ENCODE measurements around the gene CACNA1D. TPM values are rescaled to one million over a fixed set of nuclear protein-coding genes. Genes with fewer than 3 reads are reported as not detected.

The CACNA1D gene
- total RNA-seq, 1 donor from 2014 or later: 2.8 TPM

DNA sequence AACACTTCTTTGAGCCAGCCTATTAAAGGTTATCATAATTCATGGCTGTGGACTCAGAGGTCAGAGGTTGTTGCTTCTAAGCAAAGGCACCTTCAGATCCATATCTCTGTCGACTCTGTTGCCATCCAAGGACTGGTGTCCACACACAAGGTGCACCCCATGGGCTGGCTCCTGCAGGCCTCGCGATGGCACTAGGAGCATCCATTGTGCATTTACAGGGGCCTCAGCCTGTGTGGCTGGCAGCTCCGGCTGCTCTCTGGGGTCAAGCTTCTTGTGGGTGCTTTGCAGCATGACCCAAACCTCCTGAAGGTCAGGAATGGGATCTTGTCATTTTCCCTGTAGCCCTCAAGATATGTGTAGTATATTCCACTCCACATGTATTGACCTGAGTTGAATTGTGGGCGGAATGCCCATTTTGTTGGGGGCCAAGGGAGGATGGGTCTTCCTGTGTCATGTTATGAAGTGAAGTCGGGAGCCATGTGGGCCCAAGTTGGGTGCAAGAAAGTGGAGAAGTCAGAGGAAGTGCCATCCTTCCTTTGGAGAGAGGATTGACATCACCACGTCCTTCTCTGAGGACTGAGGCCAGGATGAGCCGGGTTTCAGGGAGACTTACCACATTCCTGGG lies 308.0 kb downstream of the CACNA1D start:
- TF ChIP-seq, protein P1, sequence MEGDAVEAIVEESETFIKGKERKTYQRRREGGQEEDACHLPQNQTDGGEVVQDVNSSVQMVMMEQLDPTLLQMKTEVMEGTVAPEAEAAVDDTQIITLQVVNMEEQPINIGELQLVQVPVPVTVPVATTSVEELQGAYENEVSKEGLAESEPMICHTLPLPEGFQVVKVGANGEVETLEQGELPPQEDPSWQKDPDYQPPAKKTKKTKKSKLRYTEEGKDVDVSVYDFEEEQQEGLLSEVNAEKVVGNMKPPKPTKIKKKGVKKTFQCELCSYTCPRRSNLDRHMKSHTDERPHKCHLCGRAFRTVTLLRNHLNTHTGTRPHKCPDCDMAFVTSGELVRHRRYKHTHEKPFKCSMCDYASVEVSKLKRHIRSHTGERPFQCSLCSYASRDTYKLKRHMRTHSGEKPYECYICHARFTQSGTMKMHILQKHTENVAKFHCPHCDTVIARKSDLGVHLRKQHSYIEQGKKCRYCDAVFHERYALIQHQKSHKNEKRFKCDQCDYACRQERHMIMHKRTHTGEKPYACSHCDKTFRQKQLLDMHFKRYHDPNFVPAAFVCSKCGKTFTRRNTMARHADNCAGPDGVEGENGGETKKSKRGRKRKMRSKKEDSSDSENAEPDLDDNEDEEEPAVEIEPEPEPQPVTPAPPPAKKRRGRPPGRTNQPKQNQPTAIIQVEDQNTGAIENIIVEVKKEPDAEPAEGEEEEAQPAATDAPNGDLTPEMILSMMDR (IDR thresholded peaks at IDR 0.05; ENCODE audit: unreplicated experiment): no peak
- Mint-ChIP-seq H3K27me3 (ENCODE audit: low read depth) (peaks cover 4% of the 10 kb centered on the region), H3K27ac (no peak overlapping the region), H3K36me3 (no peaks in the 10 kb centered on the region), H3K4me1 (peaks cover 17% of the 10 kb centered on the region), H3K4me3 (no peak overlapping the region), H3K9me3 (no peaks in the 10 kb centered on the region)
- DNase-seq (ENCODE audit: low spot score in 2 of 2, unreplicated experiment in 2 of 2): no peak

DNA sequence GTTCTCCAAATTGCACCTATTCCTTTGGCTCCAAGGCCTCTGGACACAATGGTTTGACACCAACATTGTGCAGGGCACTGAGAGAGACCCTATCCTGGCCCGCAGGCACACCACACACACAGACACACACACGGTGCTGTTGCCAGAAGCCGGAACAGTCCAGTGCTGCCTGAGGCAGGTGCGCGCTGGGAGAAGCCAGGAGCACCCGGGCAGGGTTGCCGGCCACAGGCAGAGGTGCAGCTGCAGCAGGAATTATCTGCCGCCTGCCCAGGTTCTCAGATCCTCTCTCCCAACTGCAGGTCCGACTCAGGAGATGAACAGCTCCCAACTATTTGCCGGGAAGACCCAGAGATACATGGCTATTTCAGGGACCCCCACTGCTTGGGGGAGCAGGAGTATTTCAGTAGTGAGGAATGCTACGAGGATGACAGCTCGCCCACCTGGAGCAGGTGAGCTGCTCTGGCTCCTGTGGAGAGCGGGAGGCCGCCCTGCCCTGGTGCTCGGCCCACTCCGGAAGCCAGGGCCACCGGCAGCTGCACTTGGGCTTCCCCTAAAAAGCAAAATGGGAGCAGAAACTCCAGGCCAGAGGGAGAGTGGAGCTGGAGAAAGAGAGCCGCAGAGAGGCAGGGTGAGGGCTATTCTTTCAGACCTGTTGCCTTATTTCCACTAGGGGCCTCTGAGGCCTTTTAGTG lies 308.9 kb downstream of the CACNA1D start:
- no peaks in the 10 kb centered on the region for H3K36me3 Mint-ChIP-seq
- DNase-seq (ENCODE audit: low spot score in 2 of 2, unreplicated experiment in 2 of 2): no peak
- H3K4me1 Mint-ChIP-seq: peaks cover 19% of the 10 kb centered on the region
- TF ChIP-seq, protein P1 (IDR thresholded peaks at IDR 0.05; ENCODE audit: unreplicated experiment): no peak
- peaks cover 4% of the 10 kb centered on the region for H3K27me3 Mint-ChIP-seq (ENCODE audit: low read depth)
- H3K4me3 Mint-ChIP-seq: no peak overlapping the region
- H3K27ac Mint-ChIP-seq: no peak overlapping the region
- no peaks in the 10 kb centered on the region for H3K9me3 Mint-ChIP-seq

DNA sequence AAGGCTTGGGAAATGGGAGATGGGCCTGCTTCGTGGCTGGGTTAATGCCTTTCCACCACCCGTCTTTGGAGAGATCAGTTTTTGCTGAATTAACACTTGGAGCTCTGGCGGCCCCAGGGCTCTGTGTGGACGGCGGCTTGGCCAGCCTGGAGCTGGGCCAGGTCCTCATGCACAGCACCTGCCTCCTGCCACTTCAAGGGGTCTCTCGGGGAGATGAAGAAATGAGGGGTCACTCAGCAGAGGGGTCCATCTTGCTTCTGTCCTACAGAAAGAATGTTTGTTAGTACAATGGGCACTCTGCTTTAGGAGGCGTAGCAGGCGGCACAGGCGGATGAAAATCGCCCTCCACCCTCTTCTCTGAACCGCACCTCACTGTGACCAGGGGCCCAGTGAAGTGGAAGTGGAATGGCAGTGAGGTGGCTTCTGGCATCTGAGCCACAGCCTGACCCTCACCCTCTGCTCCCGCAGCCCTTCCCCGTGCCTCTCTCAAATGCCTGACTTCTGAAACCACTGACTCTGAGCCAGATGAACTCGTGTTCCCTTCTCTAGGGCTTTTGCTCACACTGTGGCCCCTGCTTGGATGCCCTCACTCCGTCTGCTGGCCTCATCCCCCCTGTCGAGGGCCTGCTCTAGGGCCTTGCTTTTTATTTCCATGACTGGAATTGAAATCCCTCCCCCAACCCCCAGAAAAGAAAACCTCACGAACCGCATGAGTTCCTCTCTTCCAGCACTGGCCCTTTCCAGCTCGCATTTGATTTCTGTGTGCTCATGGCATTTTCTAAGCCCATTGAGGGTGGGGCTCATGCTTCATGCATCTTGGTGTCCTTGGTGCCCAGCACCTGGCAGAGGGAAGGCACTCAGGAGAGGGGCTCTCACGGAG lies 309.6 kb downstream of the CACNA1D start:
- no peak for DNase-seq (ENCODE audit: low spot score in 2 of 2, unreplicated experiment in 2 of 2)
- Mint-ChIP-seq H3K9me3 (no peaks in the 10 kb centered on the region), H3K36me3 (no peaks in the 10 kb centered on the region), H3K4me3 (no peak overlapping the region), H3K27me3 (ENCODE audit: low read depth) (peaks cover 4% of the 10 kb centered on the region), H3K4me1 (peaks cover 19% of the 10 kb centered on the region), H3K27ac (no peak overlapping the region)
- TF ChIP-seq, protein P1 (IDR thresholded peaks at IDR 0.05; ENCODE audit: unreplicated experiment): no peak

DNA sequence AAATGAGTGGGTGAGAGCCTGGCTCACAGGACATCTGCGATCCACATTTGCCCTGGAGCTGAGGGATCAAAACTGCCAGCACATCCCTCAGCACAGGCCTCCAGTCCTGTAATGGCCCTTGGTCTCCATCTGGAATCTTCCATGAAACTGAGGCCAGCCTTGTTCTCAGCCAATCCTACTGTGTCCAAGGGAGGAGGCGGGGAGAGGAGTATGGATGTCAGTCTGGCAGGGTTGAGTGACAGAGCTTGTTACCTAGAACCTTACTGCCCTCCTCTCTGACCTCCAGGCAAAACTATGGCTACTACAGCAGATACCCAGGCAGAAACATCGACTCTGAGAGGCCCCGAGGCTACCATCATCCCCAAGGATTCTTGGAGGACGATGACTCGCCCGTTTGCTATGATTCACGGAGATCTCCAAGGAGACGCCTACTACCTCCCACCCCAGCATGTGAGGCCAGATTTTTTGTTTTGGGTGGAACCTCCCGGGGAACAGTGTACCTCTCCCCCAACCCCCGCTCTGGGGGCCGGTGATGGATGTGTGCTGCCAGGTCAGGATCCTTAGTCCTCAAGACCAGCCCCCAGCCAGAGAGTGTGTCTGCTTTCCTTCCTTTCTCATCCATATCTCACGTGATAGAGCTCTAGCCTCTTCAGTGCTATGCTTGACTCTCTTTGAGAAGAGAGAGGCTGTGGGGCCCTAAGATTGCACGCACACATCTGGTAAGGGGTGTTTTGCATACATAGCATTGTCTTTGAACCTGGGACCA lies 310.5 kb downstream of the CACNA1D start:
- H3K9me3 Mint-ChIP-seq: no peaks in the 10 kb centered on the region
- H3K36me3 Mint-ChIP-seq: no peaks in the 10 kb centered on the region
- DNase-seq (ENCODE audit: low spot score in 2 of 2, unreplicated experiment in 2 of 2): no peak
- TF ChIP-seq, protein P1 (IDR thresholded peaks at IDR 0.05; ENCODE audit: unreplicated experiment): no peak
- peaks cover 4% of the 10 kb centered on the region for H3K27me3 Mint-ChIP-seq (ENCODE audit: low read depth)
- no peak overlapping the region for H3K4me3 Mint-ChIP-seq
- peaks cover 19% of the 10 kb centered on the region for H3K4me1 Mint-ChIP-seq
- no peak overlapping the region for H3K27ac Mint-ChIP-seq

DNA sequence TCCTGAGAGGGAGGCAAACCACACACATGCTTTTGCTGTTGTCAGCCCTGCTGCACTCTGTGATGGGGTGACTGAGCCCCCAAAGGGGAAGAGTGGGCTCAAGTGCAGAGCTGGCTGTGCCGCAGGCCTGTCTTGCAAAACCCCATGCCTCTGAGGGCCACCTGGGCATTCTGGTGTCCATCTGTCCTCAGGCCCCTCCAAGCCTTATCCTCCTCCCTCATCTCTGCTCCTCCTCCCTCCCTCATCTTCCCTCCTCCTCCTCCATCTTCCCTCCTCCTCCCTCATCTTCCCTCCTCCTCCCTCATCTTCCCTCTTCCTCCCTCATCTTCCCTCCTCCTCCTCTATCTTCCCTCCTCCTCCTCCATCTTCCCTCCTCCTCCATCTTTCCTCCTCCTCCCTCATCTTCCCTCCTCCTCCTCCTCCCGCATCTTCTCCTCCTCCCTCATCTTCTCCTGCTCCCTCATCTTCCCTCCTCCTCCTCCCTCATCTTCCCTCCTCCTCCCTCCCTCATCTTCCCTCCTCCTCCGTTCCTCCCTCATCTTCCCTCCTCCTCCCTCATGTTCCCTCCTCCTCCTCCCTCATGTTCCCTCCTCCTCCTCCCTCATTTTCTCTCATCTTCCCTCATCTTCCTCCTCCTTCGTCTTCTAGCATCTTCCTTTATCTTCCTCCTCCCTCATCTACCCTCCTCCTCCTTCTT lies 311.2 kb downstream of the CACNA1D start:
- Mint-ChIP-seq H3K27ac (no peak overlapping the region), H3K4me3 (no peak overlapping the region), H3K36me3 (no peaks in the 10 kb centered on the region), H3K4me1 (peaks cover 19% of the 10 kb centered on the region), H3K27me3 (ENCODE audit: low read depth) (peaks cover 4% of the 10 kb centered on the region), H3K9me3 (no peaks in the 10 kb centered on the region)
- TF ChIP-seq, protein P1 (IDR thresholded peaks at IDR 0.05; ENCODE audit: unreplicated experiment): no peak
- no peak for DNase-seq (ENCODE audit: low spot score in 2 of 2, unreplicated experiment in 2 of 2)
